DOHH2 (cell line): Measurements from ENCODE around the gene ISL2.

ENCODE experiments used
- EZH2phosphoT487 ChIP-seq: fragments of 200-600 bp; sonication (generic); IDR thresholded peaks from 2 replicates; pipeline ENCODE4 v1.6.1; 2017; ENCODE audit warnings: borderline replicate concordance, mild to moderate bottlenecking, antibody characterized with exemption, low read length, moderate library complexity, mixed read lengths
- TF ChIP-seq, protein P1 (sequence below): fragments of 200-600 bp; sonication (generic); IDR thresholded peaks from one replicate; pipeline ENCODE4 v1.5.1; 2014; ENCODE audit warnings: antibody characterized with exemption, mild to moderate bottlenecking, low read depth, low read length; ENCODE audit not compliant: poor library complexity, severe bottlenecking

DNA sequence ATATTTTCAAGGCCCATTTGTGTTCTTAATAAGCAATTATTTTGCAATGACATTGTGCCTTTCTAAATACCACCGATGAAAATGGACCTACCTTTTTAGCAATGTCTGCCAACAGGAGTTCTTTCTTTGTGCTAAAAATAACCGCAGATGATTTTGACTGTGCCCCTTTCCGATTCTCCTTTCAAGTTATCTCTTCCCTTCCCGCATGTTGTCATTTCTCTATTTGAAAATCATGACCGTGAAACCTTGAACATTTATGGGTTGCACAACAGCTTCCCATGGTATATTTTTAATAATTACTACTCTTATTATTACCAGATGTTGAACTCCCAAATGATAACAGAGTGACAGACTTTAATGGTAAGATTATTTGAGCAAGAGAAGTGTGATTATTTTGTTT is 15.0 kb upstream of the ISL2 start:
- TF ChIP-seq, protein P1, sequence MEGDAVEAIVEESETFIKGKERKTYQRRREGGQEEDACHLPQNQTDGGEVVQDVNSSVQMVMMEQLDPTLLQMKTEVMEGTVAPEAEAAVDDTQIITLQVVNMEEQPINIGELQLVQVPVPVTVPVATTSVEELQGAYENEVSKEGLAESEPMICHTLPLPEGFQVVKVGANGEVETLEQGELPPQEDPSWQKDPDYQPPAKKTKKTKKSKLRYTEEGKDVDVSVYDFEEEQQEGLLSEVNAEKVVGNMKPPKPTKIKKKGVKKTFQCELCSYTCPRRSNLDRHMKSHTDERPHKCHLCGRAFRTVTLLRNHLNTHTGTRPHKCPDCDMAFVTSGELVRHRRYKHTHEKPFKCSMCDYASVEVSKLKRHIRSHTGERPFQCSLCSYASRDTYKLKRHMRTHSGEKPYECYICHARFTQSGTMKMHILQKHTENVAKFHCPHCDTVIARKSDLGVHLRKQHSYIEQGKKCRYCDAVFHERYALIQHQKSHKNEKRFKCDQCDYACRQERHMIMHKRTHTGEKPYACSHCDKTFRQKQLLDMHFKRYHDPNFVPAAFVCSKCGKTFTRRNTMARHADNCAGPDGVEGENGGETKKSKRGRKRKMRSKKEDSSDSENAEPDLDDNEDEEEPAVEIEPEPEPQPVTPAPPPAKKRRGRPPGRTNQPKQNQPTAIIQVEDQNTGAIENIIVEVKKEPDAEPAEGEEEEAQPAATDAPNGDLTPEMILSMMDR: no peak
- TF ChIP-seq EZH2phosphoT487: no peak
